ENCODE measurements around the gene ELFN2.
"Not testable (repeated sequence)": the region's sequence is repeated elsewhere in the genome, so short reads cannot be mapped to it uniquely, and the experiment has no call there.

ELFN2 gene

GRCh38 chr22:37401401-37402183 lies 25.7 kb downstream of the ELFN2 start:
- Histone ChIP-seq H3K79me2 (ENCODE audit: control insufficient read depth, low read length) (no peaks in the 10 kb centered on the region), H3K27me3 (ENCODE audit: control insufficient read depth, low read length) (no peaks in the 10 kb centered on the region; the same call in none of the 2 replicates), H3F3A (ENCODE audit: control insufficient read depth, insufficient read depth) (no peaks in the 10 kb centered on the region), H3K9me3 (ENCODE audit: control insufficient read depth, insufficient read depth, low read length) (no peaks in the 10 kb centered on the region), H3K4me1 (ENCODE audit: control insufficient read depth, low read length) (no peaks in the 10 kb centered on the region), H3K36me3 (ENCODE audit: control insufficient read depth, low read length) (no peaks in the 10 kb centered on the region), H3K4me2 (ENCODE audit: low read length) (no peak overlapping the region), H3K9me2 (replicated peaks; ENCODE audit: control insufficient read depth, low read length) (no peaks in the 10 kb centered on the region), H3K4me3 (ENCODE audit: low read length) (no peak overlapping the region), H3K27ac (ENCODE audit: low read depth, low read length) (no peak overlapping the region), H4K20me1 (ENCODE audit: control insufficient read depth, insufficient read depth, low read depth, low read length) (no peaks in the 10 kb centered on the region)
- TF ChIP-seq EZH2phosphoT487 (IDR thresholded peaks at IDR 0.05; ENCODE audit: borderline replicate concordance, low read length): no peak
- TF ChIP-seq, protein P1, sequence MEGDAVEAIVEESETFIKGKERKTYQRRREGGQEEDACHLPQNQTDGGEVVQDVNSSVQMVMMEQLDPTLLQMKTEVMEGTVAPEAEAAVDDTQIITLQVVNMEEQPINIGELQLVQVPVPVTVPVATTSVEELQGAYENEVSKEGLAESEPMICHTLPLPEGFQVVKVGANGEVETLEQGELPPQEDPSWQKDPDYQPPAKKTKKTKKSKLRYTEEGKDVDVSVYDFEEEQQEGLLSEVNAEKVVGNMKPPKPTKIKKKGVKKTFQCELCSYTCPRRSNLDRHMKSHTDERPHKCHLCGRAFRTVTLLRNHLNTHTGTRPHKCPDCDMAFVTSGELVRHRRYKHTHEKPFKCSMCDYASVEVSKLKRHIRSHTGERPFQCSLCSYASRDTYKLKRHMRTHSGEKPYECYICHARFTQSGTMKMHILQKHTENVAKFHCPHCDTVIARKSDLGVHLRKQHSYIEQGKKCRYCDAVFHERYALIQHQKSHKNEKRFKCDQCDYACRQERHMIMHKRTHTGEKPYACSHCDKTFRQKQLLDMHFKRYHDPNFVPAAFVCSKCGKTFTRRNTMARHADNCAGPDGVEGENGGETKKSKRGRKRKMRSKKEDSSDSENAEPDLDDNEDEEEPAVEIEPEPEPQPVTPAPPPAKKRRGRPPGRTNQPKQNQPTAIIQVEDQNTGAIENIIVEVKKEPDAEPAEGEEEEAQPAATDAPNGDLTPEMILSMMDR (IDR thresholded peaks at IDR 0.05; ENCODE audit: low read depth, low read length, poor library complexity, severe bottlenecking): no peak

DNA sequence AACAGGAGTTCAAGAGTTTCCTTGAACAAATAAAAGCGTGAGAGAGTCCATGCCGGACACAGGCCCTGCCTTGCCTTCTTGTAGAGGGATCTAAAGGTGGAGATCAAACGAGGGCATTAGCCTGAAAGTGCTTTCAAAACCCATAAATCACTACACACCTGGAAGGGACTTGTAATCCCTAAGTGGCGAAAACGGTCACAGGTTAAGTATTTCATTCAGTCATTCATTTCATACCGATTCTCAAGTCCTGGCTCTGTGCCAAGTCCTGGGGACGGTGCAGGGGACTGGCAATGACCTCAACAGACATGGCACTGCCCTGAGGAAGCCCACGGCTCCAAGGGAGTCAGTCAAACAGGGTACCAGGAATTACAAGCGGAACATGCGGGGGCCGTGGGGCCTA lies 26.6 kb downstream of the ELFN2 start:
- Histone ChIP-seq H3K36me3 (ENCODE audit: control insufficient read depth, low read length) (no peaks in the 10 kb centered on the region), H3K4me1 (ENCODE audit: control insufficient read depth, low read length) (no peaks in the 10 kb centered on the region), H3K9me2 (replicated peaks; ENCODE audit: control insufficient read depth, low read length) (no peaks in the 10 kb centered on the region), H3K4me2 (ENCODE audit: low read length) (no peak overlapping the region), H3K27me3 (ENCODE audit: control insufficient read depth, low read length) (no peaks in the 10 kb centered on the region; the same call in none of the 2 replicates), H3F3A (ENCODE audit: control insufficient read depth, insufficient read depth) (no peaks in the 10 kb centered on the region), H3K79me2 (ENCODE audit: control insufficient read depth, low read length) (no peaks in the 10 kb centered on the region), H3K4me3 (ENCODE audit: low read length) (no peak overlapping the region), H4K20me1 (ENCODE audit: control insufficient read depth, insufficient read depth, low read depth, low read length) (no peaks in the 10 kb centered on the region), H3K9me3 (ENCODE audit: control insufficient read depth, insufficient read depth, low read length) (no peaks in the 10 kb centered on the region), H3K27ac (ENCODE audit: low read depth, low read length) (no peak overlapping the region)
- TF ChIP-seq, protein P1 (IDR thresholded peaks at IDR 0.05; ENCODE audit: low read depth, low read length, poor library complexity, severe bottlenecking): no peak
- TF ChIP-seq EZH2phosphoT487 (IDR thresholded peaks at IDR 0.05; ENCODE audit: borderline replicate concordance, low read length): no peak

DNA sequence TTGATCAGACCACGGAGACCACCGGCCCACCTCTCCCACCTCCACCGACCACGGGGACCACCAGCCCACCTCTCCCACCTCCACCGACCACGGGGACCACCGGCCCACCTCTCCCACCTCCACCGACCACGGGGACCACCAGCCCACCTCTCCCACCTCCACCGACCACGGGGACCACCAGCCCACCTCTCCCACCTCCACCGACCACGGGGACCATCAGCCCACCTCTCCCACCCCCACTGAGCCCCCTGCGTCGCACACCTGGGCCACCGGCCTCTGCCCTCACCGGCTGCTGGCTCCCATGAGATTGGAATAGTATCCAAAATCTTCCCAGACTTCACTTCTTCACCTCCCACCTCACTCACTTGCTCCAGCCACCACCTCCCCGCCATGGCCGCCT lies 27.8 kb downstream of the ELFN2 start:
- H3K4me3 ChIP-seq (ENCODE audit: low read length); H4K20me1 ChIP-seq (ENCODE audit: control insufficient read depth, insufficient read depth, low read depth, low read length); H3K27ac ChIP-seq (ENCODE audit: low read depth, low read length); H3K27me3 ChIP-seq (ENCODE audit: control insufficient read depth, low read length); H3K9me2 ChIP-seq (replicated peaks; ENCODE audit: control insufficient read depth, low read length); H3K79me2 ChIP-seq (ENCODE audit: control insufficient read depth, low read length); H3K36me3 ChIP-seq (ENCODE audit: control insufficient read depth, low read length); H3K9me3 ChIP-seq (ENCODE audit: control insufficient read depth, insufficient read depth, low read length); H3K4me2 ChIP-seq (ENCODE audit: low read length); H3K4me1 ChIP-seq (ENCODE audit: control insufficient read depth, low read length); H3F3A ChIP-seq (ENCODE audit: control insufficient read depth, insufficient read depth): not testable (repeated sequence)

DNA sequence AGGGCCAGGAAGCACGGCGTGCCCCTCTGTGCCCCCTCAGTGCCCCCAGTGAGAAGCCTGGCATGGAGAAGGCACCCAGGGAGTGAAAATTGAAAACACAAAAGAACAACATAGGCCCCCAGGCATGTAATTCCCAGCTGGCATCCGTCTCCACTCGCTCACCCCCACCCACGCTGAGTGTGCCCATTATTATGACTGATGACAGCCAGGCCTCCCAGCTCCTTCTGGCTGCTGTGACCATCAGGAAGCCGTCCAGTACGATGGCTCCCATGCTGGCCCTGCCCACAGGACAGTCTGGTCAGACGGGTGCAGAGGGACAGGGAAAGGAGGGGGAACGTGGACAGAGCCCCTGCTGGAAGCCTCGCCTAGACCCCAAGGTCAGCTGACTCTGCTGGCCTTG lies 30.1 kb downstream of the ELFN2 start:
- TF ChIP-seq EZH2phosphoT487 (IDR thresholded peaks at IDR 0.05; ENCODE audit: borderline replicate concordance, low read length): no peak
- TF ChIP-seq, protein P1 (IDR thresholded peaks at IDR 0.05; ENCODE audit: low read depth, low read length, poor library complexity, severe bottlenecking): no peak
- Histone ChIP-seq H3K36me3 (ENCODE audit: control insufficient read depth, low read length) (no peaks in the 10 kb centered on the region), H3K79me2 (ENCODE audit: control insufficient read depth, low read length) (no peaks in the 10 kb centered on the region), H3K27me3 (ENCODE audit: control insufficient read depth, low read length) (no peaks in the 10 kb centered on the region), H3K27ac (ENCODE audit: low read depth, low read length) (no peak overlapping the region), H3K4me1 (ENCODE audit: control insufficient read depth, low read length) (no peaks in the 10 kb centered on the region), H3K4me2 (ENCODE audit: low read length) (no peak overlapping the region), H3K4me3 (ENCODE audit: low read length) (no peak overlapping the region), H3K9me3 (ENCODE audit: control insufficient read depth, insufficient read depth, low read length) (no peaks in the 10 kb centered on the region), H3F3A (ENCODE audit: control insufficient read depth, insufficient read depth) (no peaks in the 10 kb centered on the region), H3K9me2 (replicated peaks; ENCODE audit: control insufficient read depth, low read length) (no peaks in the 10 kb centered on the region), H4K20me1 (ENCODE audit: control insufficient read depth, insufficient read depth, low read depth, low read length) (no peaks in the 10 kb centered on the region)

All from DOHH2 (cell line).